ENCODE data around the gene SMIM8. TPM values are rescaled to one million over a fixed set of nuclear protein-coding genes. Genes with fewer than 3 reads are reported as not detected.
A peak's percentile ranks its signal among the peaks of the same experiment; 100 is the strongest.

The SMIM8 gene
- total RNA-seq, 1 donor from 2014 or later = 6.9 TPM

DNA sequence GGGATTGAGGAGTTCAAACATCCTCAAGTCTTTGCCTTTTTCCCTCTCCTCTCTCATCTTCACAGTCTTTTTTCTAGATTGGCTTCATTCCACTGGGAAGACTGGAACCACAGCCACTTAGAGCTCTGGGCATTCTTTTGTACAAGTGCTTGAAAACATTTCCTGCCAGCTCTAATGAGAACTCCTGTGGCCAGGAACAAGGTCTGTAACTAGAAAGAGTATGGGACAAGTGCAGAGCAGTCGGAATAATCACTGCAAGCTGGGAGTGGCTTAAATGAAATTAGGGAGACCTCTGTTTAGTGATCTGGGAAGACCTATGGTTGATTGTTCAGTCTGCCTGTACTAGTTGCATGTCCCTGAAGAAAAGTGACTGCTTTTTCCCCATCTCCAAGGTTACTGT lies 41.0 kb upstream of the SMIM8 start:
- Histone ChIP-seq H3K4me1 (ENCODE audit: insufficient read depth, low read length) (no peaks in the 10 kb centered on the region), H3K4me3 (ENCODE audit: insufficient read depth, low read depth, low read length) (no peak overlapping the region), H3K9me3 (ENCODE audit: insufficient read depth, low read depth, low read length) (no peaks in the 10 kb centered on the region), H3K27ac (ENCODE audit: low read depth, low read length) (no peak overlapping the region), H4K20me1 (ENCODE audit: insufficient read depth, low read length) (no peaks in the 10 kb centered on the region), H3K4me2 (ENCODE audit: low read length) (no peak overlapping the region), H3K9ac (ENCODE audit: low read length) (no peak overlapping the region), H3K36me3 (ENCODE audit: insufficient read depth, low read length) (no peaks in the 10 kb centered on the region), H2AFZ (ENCODE audit: low read depth, low read length) (no peak overlapping the region), H3K27me3 (ENCODE audit: insufficient read depth, low read length) (no peaks in the 10 kb centered on the region), H3K79me2 (ENCODE audit: insufficient read depth, low read length) (no peaks in the 10 kb centered on the region)
- Mint-ChIP-seq H3K4me1 (ENCODE audit: low read depth, unreplicated experiment) (peaks cover 12% of the 10 kb centered on the region), H3K9me3 (ENCODE audit: unreplicated experiment) (no peaks in the 10 kb centered on the region), H3K27me3 (ENCODE audit: low read depth, unreplicated experiment) (no peaks in the 10 kb centered on the region), H3K4me3 (ENCODE audit: unreplicated experiment) (no peak overlapping the region), H3K36me3 (ENCODE audit: low read depth, unreplicated experiment) (no peaks in the 10 kb centered on the region), H3K27ac (ENCODE audit: unreplicated experiment) (no peak overlapping the region)
- TF ChIP-seq EZH2 (IDR thresholded peaks at IDR 0.05; ENCODE audit: insufficient read depth, low read length) = no peak
- TF ChIP-seq, protein P1, sequence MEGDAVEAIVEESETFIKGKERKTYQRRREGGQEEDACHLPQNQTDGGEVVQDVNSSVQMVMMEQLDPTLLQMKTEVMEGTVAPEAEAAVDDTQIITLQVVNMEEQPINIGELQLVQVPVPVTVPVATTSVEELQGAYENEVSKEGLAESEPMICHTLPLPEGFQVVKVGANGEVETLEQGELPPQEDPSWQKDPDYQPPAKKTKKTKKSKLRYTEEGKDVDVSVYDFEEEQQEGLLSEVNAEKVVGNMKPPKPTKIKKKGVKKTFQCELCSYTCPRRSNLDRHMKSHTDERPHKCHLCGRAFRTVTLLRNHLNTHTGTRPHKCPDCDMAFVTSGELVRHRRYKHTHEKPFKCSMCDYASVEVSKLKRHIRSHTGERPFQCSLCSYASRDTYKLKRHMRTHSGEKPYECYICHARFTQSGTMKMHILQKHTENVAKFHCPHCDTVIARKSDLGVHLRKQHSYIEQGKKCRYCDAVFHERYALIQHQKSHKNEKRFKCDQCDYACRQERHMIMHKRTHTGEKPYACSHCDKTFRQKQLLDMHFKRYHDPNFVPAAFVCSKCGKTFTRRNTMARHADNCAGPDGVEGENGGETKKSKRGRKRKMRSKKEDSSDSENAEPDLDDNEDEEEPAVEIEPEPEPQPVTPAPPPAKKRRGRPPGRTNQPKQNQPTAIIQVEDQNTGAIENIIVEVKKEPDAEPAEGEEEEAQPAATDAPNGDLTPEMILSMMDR (IDR thresholded peaks at IDR 0.05; ENCODE audit: insufficient read depth, low read depth, low read length) = no peak
- FAIRE-seq (no peak), DNase-seq (ENCODE audit: low read depth) (peak; percentile 10)

DNA sequence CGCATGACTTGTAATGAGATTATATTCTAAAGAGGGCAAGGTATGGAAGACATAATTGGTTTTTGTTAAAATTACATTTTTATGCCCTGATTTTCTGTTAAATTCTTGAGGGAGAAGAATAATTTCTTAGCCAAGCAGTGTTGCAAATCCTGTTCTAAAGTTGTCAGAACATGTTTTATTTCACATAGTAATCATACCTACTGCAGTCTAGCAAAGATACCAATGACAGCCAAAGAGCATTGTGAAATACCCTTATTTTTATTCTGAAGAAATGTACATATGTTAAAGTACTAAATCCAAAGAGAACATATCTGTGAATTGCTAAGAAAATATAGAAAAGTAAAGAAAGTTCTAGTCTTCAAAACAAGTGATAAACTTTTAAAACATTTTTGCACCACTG lies 39.6 kb upstream of the SMIM8 start:
- Mint-ChIP-seq H3K36me3 (ENCODE audit: low read depth, unreplicated experiment) (no peaks in the 10 kb centered on the region), H3K27ac (ENCODE audit: unreplicated experiment) (no peak overlapping the region), H3K27me3 (ENCODE audit: low read depth, unreplicated experiment) (no peaks in the 10 kb centered on the region), H3K9me3 (ENCODE audit: unreplicated experiment) (no peaks in the 10 kb centered on the region), H3K4me1 (ENCODE audit: low read depth, unreplicated experiment) (peaks cover 16% of the 10 kb centered on the region), H3K4me3 (ENCODE audit: unreplicated experiment) (no peak overlapping the region)
- TF ChIP-seq, protein P1 (IDR thresholded peaks at IDR 0.05; ENCODE audit: insufficient read depth, low read depth, low read length) = no peak
- no peak for TF ChIP-seq EZH2 (IDR thresholded peaks at IDR 0.05; ENCODE audit: insufficient read depth, low read length)
- no peaks in the 10 kb centered on the region for H3K79me2 ChIP-seq (ENCODE audit: insufficient read depth, low read length)
- H2AFZ ChIP-seq (ENCODE audit: low read depth, low read length) = no peak overlapping the region
- no peaks in the 10 kb centered on the region for H3K9me3 ChIP-seq (ENCODE audit: insufficient read depth, low read depth, low read length)
- H3K4me3 ChIP-seq (ENCODE audit: insufficient read depth, low read depth, low read length) = no peak overlapping the region
- H4K20me1 ChIP-seq (ENCODE audit: insufficient read depth, low read length) = no peaks in the 10 kb centered on the region
- FAIRE-seq (no peak), DNase-seq (ENCODE audit: low read depth) (no peak)
- no peaks in the 10 kb centered on the region for H3K27me3 ChIP-seq (ENCODE audit: insufficient read depth, low read length)
- no peak overlapping the region for H3K27ac ChIP-seq (ENCODE audit: low read depth, low read length)
- no peaks in the 10 kb centered on the region for H3K4me1 ChIP-seq (ENCODE audit: insufficient read depth, low read length)
- H3K4me2 ChIP-seq (ENCODE audit: low read length) = no peak overlapping the region
- no peaks in the 10 kb centered on the region for H3K36me3 ChIP-seq (ENCODE audit: insufficient read depth, low read length)
- no peak overlapping the region for H3K9ac ChIP-seq (ENCODE audit: low read length)

- Histone ChIP-seq H3K9ac (ENCODE audit: low read length) (no peak overlapping the region), H2AFZ (ENCODE audit: low read depth, low read length) (no peak overlapping the region), H3K4me3 (ENCODE audit: insufficient read depth, low read depth, low read length) (no peak overlapping the region), H3K4me2 (ENCODE audit: low read length) (no peak overlapping the region), H3K4me1 (ENCODE audit: insufficient read depth, low read length) (no peaks in the 10 kb centered on the region), H3K27ac (ENCODE audit: low read depth, low read length) (no peak overlapping the region), H3K79me2 (ENCODE audit: insufficient read depth, low read length) (no peaks in the 10 kb centered on the region), H3K36me3 (ENCODE audit: insufficient read depth, low read length) (no peaks in the 10 kb centered on the region), H3K27me3 (ENCODE audit: insufficient read depth, low read length) (no peaks in the 10 kb centered on the region), H3K9me3 (ENCODE audit: insufficient read depth, low read depth, low read length) (no peaks in the 10 kb centered on the region), H4K20me1 (ENCODE audit: insufficient read depth, low read length) (no peaks in the 10 kb centered on the region)
- H3K9me3 Mint-ChIP-seq (ENCODE audit: unreplicated experiment) = no peaks in the 10 kb centered on the region
- TF ChIP-seq EZH2 (IDR thresholded peaks at IDR 0.05; ENCODE audit: insufficient read depth, low read length) = no peak
- TF ChIP-seq, protein P1 (IDR thresholded peaks at IDR 0.05; ENCODE audit: insufficient read depth, low read depth, low read length) = no peak
- H3K4me3 Mint-ChIP-seq (ENCODE audit: unreplicated experiment) = no peak overlapping the region
- H3K36me3 Mint-ChIP-seq (ENCODE audit: low read depth, unreplicated experiment) = no peaks in the 10 kb centered on the region
- no peaks in the 10 kb centered on the region for H3K27me3 Mint-ChIP-seq (ENCODE audit: low read depth, unreplicated experiment)
- FAIRE-seq (no peak), DNase-seq (ENCODE audit: low read depth) (no peak)
- H3K4me1 Mint-ChIP-seq (ENCODE audit: low read depth, unreplicated experiment) = peaks cover 16% of the 10 kb centered on the region
- H3K27ac Mint-ChIP-seq (ENCODE audit: unreplicated experiment) = no peak overlapping the region
These were observed 38.9 kb upstream of the SMIM8 start for GRCh38 chr6:87283461-87283860.
